ENCODE results near the gene PTP4A2. TPM values are rescaled to one million over a fixed set of nuclear protein-coding genes. Genes with fewer than 3 reads are reported as not detected.
A peak's percentile ranks its signal among the peaks of the same experiment; 100 is the strongest.

PTP4A2 gene
- total and polyA plus RNA-seq, 2 of the 13 experiments (the other 11 are each of a cell fraction or from before 2014, with no cell fraction given), result 173 to 225 TPM

DNA sequence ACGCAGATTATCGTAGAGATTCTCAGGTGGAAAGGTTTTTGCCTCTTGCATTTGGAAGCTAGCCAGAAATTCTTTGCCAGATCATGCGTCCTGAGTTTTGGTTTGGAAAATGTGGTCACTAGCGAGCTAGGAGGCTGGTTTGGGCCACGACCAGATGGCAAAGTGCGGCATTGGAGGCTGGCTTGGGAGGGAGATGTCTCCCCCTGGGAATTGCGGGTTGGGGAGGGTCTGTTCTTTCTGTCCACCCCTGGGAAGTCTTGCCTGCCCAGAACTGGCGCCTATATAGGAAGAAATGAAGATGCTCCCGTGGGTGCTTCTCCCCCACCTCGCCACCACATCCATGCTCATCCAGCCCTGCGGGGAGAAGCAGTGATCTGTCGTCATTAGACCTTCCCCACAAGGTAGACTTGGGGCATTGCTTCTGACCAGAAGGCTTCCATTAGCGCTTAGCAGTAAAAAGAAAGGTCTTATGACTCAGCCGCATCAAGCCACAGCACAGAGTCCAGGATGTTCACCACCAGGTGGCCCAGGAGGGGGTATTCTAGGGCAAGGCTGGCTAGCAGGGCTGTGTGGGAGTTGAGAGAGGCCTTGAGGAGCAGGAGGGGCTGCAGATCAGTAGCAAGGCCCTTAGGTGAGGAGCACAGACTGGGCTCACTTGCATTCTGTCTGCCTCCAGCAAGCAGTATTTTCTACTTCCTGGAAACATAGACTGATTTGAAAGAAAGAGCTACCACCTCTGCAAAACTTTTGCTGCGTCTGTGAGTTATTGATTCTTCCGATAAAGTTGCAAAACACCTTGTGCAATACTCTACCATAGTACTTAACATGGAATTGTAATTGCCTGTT lies 1.5 kb upstream of the PTP4A2 start (continued):
- TF ChIP-seq, protein P1, sequence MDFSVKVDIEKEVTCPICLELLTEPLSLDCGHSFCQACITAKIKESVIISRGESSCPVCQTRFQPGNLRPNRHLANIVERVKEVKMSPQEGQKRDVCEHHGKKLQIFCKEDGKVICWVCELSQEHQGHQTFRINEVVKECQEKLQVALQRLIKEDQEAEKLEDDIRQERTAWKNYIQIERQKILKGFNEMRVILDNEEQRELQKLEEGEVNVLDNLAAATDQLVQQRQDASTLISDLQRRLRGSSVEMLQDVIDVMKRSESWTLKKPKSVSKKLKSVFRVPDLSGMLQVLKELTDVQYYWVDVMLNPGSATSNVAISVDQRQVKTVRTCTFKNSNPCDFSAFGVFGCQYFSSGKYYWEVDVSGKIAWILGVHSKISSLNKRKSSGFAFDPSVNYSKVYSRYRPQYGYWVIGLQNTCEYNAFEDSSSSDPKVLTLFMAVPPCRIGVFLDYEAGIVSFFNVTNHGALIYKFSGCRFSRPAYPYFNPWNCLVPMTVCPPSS (IDR thresholded peaks at IDR 0.05), result no peak
- TF ChIP-seq ZNF782 (CRISPR knock-in tag; IDR thresholded peaks at IDR 0.05; ENCODE audit: borderline replicate concordance) (no peak), ZNF44 (CRISPR knock-in tag; IDR thresholded peaks at IDR 0.05) (no peak), ZNF354B (CRISPR knock-in tag; IDR thresholded peaks at IDR 0.05) (no peak), ZNF558 (CRISPR knock-in tag; IDR thresholded peaks at IDR 0.05; ENCODE audit: borderline replicate concordance) (no peak), RFX3 (CRISPR knock-in tag; IDR thresholded peaks at IDR 0.05) (no peak), CCDC6 (CRISPR knock-in tag; IDR thresholded peaks at IDR 0.05) (no peak), POLR2A (IDR thresholded peaks at IDR 0.05; ENCODE audit: insufficient read depth in 1 of 2, low read depth in 2 of 2, low read length in 2 of 2) (peak; percentile 25 to 30; a peak in 1 of 4 replicates), REPIN1 (CRISPR knock-in tag; IDR thresholded peaks at IDR 0.05; ENCODE audit: borderline replicate concordance, low read depth) (0 out of 2 replicates have a peak, but pooled peaks have one; percentile 55), ZKSCAN5 (CRISPR knock-in tag; IDR thresholded peaks at IDR 0.05) (peak; percentile 71; the same call in 1 of the 2 replicates)
- TF ChIP-seq, protein P2, sequence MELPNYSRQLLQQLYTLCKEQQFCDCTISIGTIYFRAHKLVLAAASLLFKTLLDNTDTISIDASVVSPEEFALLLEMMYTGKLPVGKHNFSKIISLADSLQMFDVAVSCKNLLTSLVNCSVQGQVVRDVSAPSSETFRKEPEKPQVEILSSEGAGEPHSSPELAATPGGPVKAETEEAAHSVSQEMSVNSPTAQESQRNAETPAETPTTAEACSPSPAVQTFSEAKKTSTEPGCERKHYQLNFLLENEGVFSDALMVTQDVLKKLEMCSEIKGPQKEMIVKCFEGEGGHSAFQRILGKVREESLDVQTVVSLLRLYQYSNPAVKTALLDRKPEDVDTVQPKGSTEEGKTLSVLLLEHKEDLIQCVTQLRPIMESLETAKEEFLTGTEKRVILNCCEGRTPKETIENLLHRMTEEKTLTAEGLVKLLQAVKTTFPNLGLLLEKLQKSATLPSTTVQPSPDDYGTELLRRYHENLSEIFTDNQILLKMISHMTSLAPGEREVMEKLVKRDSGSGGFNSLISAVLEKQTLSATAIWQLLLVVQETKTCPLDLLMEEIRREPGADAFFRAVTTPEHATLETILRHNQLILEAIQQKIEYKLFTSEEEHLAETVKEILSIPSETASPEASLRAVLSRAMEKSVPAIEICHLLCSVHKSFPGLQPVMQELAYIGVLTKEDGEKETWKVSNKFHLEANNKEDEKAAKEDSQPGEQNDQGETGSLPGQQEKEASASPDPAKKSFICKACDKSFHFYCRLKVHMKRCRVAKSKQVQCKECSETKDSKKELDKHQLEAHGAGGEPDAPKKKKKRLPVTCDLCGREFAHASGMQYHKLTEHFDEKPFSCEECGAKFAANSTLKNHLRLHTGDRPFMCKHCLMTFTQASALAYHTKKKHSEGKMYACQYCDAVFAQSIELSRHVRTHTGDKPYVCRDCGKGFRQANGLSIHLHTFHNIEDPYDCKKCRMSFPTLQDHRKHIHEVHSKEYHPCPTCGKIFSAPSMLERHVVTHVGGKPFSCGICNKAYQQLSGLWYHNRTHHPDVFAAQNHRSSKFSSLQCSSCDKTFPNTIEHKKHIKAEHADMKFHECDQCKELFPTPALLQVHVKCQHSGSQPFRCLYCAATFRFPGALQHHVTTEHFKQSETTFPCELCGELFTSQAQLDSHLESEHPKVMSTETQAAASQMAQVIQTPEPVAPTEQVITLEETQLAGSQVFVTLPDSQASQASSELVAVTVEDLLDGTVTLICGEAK (IDR thresholded peaks at IDR 0.05), result no peak
- TF ChIP-seq, protein P2 (CRISPR knock-in tag; IDR thresholded peaks at IDR 0.05), result peak; percentile 44; the same call in 1 of the 2 replicates
- TF ChIP-seq, protein P3, sequence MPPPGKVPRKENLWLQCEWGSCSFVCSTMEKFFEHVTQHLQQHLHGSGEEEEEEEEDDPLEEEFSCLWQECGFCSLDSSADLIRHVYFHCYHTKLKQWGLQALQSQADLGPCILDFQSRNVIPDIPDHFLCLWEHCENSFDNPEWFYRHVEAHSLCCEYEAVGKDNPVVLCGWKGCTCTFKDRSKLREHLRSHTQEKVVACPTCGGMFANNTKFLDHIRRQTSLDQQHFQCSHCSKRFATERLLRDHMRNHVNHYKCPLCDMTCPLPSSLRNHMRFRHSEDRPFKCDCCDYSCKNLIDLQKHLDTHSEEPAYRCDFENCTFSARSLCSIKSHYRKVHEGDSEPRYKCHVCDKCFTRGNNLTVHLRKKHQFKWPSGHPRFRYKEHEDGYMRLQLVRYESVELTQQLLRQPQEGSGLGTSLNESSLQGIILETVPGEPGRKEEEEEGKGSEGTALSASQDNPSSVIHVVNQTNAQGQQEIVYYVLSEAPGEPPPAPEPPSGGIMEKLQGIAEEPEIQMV (CRISPR knock-in tag; IDR thresholded peaks at IDR 0.05; ENCODE audit: low read depth), result peak; percentile 75; the same call in 1 of the 2 replicates
- TF ChIP-seq, protein P4, sequence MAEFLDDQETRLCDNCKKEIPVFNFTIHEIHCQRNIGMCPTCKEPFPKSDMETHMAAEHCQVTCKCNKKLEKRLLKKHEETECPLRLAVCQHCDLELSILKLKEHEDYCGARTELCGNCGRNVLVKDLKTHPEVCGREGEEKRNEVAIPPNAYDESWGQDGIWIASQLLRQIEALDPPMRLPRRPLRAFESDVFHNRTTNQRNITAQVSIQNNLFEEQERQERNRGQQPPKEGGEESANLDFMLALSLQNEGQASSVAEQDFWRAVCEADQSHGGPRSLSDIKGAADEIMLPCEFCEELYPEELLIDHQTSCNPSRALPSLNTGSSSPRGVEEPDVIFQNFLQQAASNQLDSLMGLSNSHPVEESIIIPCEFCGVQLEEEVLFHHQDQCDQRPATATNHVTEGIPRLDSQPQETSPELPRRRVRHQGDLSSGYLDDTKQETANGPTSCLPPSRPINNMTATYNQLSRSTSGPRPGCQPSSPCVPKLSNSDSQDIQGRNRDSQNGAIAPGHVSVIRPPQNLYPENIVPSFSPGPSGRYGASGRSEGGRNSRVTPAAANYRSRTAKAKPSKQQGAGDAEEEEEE (CRISPR knock-in tag; IDR thresholded peaks at IDR 0.05; ENCODE audit: borderline replicate concordance), result no peak

Data from HepG2 (cell line).